MCF 10A (cell line): ENCODE measurements around the gene HEXIM1. TPM values are rescaled to one million over a fixed set of nuclear protein-coding genes. Genes with fewer than 3 reads are reported as not detected.

Experiments
- BruUV-seq: library from RNA; stranded (reverse); fragments of 400-500 nt; replicated peaks from 2 replicates; lab custom pipeline; 2021; lab: Mats Ljungman, UMichigan
- CTCF ChIA-PET: fragments of 300-600 bp; sonication (Branson Sonifier 250); formaldehyde crosslinking; extraction: SDS; loops from one replicate; lab custom pipeline; 2021; ENCODE audit warnings: antibody characterized with exemption, inconsistent platforms; lab: Yijun Ruan, JAX
- POLR2A ChIA-PET: fragments of 300-600, 350-650 bp; sonication (Branson Sonifier 250); formaldehyde crosslinking; extraction: SDS; loops from one replicate; lab custom pipeline; 2020; ENCODE audit warnings: antibody characterized with exemption, inconsistent platforms; lab: Yijun Ruan, JAX
- DNase-seq: peaks from one replicate; pipeline ENCODE4 v3.0.0-alpha.2; 2018; ENCODE audit not compliant: unreplicated experiment
- H3K27ac Mint-ChIP-seq: one replicate; pipeline ENCODE4 v1.8.0; 2022; ENCODE audit warnings: mild to moderate bottlenecking, low read depth, mixed read lengths; ENCODE audit not compliant: unreplicated experiment
- H3K27me3 Mint-ChIP-seq: one replicate; pipeline ENCODE4 v1.8.0; 2022; ENCODE audit warnings: mixed read lengths; ENCODE audit not compliant: insufficient read depth, unreplicated experiment
- H3K36me3 Mint-ChIP-seq: one replicate; pipeline ENCODE4 v1.8.0; 2022; ENCODE audit warnings: mild to moderate bottlenecking, moderate library complexity, mixed read lengths; ENCODE audit not compliant: insufficient read depth, unreplicated experiment
- H3K4me1 Mint-ChIP-seq: one replicate; pipeline ENCODE4 v1.8.0; 2022; ENCODE audit warnings: mixed read lengths; ENCODE audit not compliant: insufficient read depth, unreplicated experiment
- H3K4me3 Mint-ChIP-seq: one replicate; pipeline ENCODE4 v1.8.0; 2022; ENCODE audit warnings: mild to moderate bottlenecking, moderate library complexity, mixed read lengths; ENCODE audit not compliant: unreplicated experiment
- H3K9me3 Mint-ChIP-seq: one replicate; pipeline ENCODE4 v1.8.0; 2022; ENCODE audit warnings: mixed read lengths; ENCODE audit not compliant: unreplicated experiment
- CTCF ChIP-seq: fragments of 200-600 bp; IDR thresholded peaks from one replicate; pipeline ENCODE4 v1.8.0; 2022; ENCODE audit warnings: antibody characterized with exemption, mild to moderate bottlenecking; ENCODE audit not compliant: unreplicated experiment
- intact Hi-C: fragments of 100-400 bp; cut with micrococcal nuclease; formaldehyde crosslinking; loops from 2 replicates; pipeline ENCODE4 v1.14.1; 2022
- microRNA-seq: library from miRNA; unstranded; fragments of <30 nt; microRNA quantifications from one replicate; pipeline ENCODE4 v1.2.0, GENCODE V29; 2022
- total RNA-seq: library from RNA; stranded (reverse); gene quantifications from 2 replicates; pipeline ENCODE4 v1.2.3, GENCODE V29; 2022

Gene HEXIM1
- total RNA-seq, 1 experiment from 2014 or later = 26.7 TPM

GRCh38 chr17:45197555-45198334 lies 49.5 kb downstream of the HEXIM1 start:
- peaks cover 10% of the 10 kb centered on the region for H3K4me1 Mint-ChIP-seq
- no peak overlapping the region for H3K4me3 Mint-ChIP-seq
- no peaks in the 10 kb centered on the region for H3K27me3 Mint-ChIP-seq
- TF ChIP-seq CTCF = peak; percentile 99
- ChIA-PET POLR2A (interaction anchor here (0.6 to 15.0 kb wide), 15 partner anchors 9 to 429 kb away, joined by 3 to 396 read pairs (median 5); partner anchors contain the start of genes ACBD4, HEXIM1, HEXIM2 and NMT1), CTCF (interaction anchor here (0.5 to 10.1 kb wide), 49 partner anchors 8 to 432 kb away, joined by 3 to 200 read pairs (median 3); partner anchors contain the start of genes ACBD4, HEXIM1, HEXIM2 and PLCD3)
- intact Hi-C loops = loop anchor here (1.0 kb wide), 3 partner anchors 25 to 62 kb away; partner anchors contain the start of gene ACBD4
- H3K9me3 Mint-ChIP-seq = no peaks in the 10 kb centered on the region
- peak overlapping the region; percentile 19 for H3K27ac Mint-ChIP-seq
- DNase-seq = peak; percentile 91
- no peaks in the 10 kb centered on the region for H3K36me3 Mint-ChIP-seq
- BruUV-seq = no TSS peak

DNA sequence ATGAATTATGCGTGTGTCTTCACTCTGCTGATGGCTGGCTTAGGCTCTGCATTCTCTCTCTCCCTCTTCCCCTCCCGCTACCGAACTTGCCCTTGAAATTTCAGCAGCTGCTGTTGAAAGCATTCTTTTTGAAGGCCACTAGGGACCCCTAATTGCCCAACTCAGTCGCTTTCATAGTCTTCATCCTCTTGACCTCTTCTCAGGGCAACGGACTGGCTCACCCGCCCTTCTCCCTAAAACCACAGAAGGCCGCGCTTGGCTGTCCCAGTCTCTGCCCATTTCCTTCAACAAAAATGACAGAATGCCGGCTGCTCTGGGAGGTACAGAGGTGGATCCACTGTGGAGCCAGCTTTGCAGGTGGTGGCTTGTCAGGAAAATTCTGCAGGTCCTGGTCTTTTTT lies 52.4 kb downstream of the HEXIM1 start:
- no peak for TF ChIP-seq CTCF
- H3K4me1 Mint-ChIP-seq = peaks cover 10% of the 10 kb centered on the region
- no peaks in the 10 kb centered on the region for H3K36me3 Mint-ChIP-seq
- POLR2A ChIA-PET = interaction anchor here (1.0 to 15.0 kb wide), 3 partner anchors 28 to 49 kb away, joined by 3 to 396 read pairs (median 14); partner anchors contain the start of gene HEXIM1
- H3K27me3 Mint-ChIP-seq = no peaks in the 10 kb centered on the region
- intact Hi-C loops = no loop called here
- H3K4me3 Mint-ChIP-seq = no peak overlapping the region
- no TSS peak for BruUV-seq
- DNase-seq = no peak
- no peaks in the 10 kb centered on the region for H3K9me3 Mint-ChIP-seq
- no peak overlapping the region for H3K27ac Mint-ChIP-seq
- CTCF ChIA-PET = interaction anchor here (0.6 to 10.1 kb wide), 3 partner anchors 50 to 151 kb away, joined by 3 to 200 read pairs (median 19); partner anchors contain the start of genes ACBD4 and HEXIM1

GRCh38 chr17:45201457-45201856 lies 53.2 kb downstream of the HEXIM1 start:
- no peak for TF ChIP-seq CTCF
- no peaks in the 10 kb centered on the region for H3K36me3 Mint-ChIP-seq
- no peak overlapping the region for H3K27ac Mint-ChIP-seq
- H3K4me3 Mint-ChIP-seq = no peak overlapping the region
- no peaks in the 10 kb centered on the region for H3K27me3 Mint-ChIP-seq
- intact Hi-C loops = no loop called here
- ChIA-PET CTCF (interaction anchor here (0.6 to 10.1 kb wide), 5 partner anchors 10 to 152 kb away, joined by 3 to 200 read pairs (median 6); partner anchors contain the start of genes ACBD4 and HEXIM1), POLR2A (interaction anchor here (0.8 to 15.0 kb wide), 6 partner anchors 27 to 66 kb away, joined by 3 to 396 read pairs (median 4); partner anchors contain the start of genes ACBD4, HEXIM1 and HEXIM2)
- DNase-seq = no peak
- H3K9me3 Mint-ChIP-seq = no peaks in the 10 kb centered on the region
- peaks cover 10% of the 10 kb centered on the region for H3K4me1 Mint-ChIP-seq
- no TSS peak for BruUV-seq

Small RNA genes within 50 kb of the gene (microRNA-seq; reads per million reads assigned to microRNA genes)
- not detected for gene MIR6784

Other genes with a start within 250 kb of the HEXIM1 start
- gene EFTUD2, start 249.0 kb upstream of the HEXIM1 start, total RNA-seq = 119 and 125 TPM in 2 replicates
- not detected in 2 replicates for gene GFAP, start 233.0 kb upstream of the HEXIM1 start, total RNA-seq
- 11.2 and 17.5 TPM in 2 replicates for gene KIF18B, start 200.7 kb upstream of the HEXIM1 start, total RNA-seq
- gene C1QL1, start 180.2 kb upstream of the HEXIM1 start, total RNA-seq = 0.56 and 0.96 TPM in 2 replicates
- 23.1 and 23.3 TPM in 2 replicates for gene DCAKD, start 96.8 kb upstream of the HEXIM1 start, total RNA-seq
- gene NMT1, start 87.2 kb upstream of the HEXIM1 start, total RNA-seq = 85.3 and 89.7 TPM in 2 replicates
- gene PLCD3, start 16.0 kb upstream of the HEXIM1 start, total RNA-seq = 54.5 and 69.7 TPM in 2 replicates
- gene ACBD4, start 12.8 kb upstream of the HEXIM1 start, total RNA-seq = 7.2 and 7.8 TPM in 2 replicates
- gene HEXIM2, start 13.4 kb downstream of the HEXIM1 start, total RNA-seq = 5.1 and 7.7 TPM in 2 replicates
- gene FMNL1, start 73.4 kb downstream of the HEXIM1 start, total RNA-seq = 28.1 and 35.8 TPM in 2 replicates
- gene SPATA32, start 113.6 kb downstream of the HEXIM1 start, total RNA-seq = not detected in 2 replicates
- gene MAP3K14, start 168.5 kb downstream of the HEXIM1 start, total RNA-seq = 5.3 and 9.2 TPM in 2 replicates